ENCODE data around the gene NABP2. TPM values are rescaled to one million over a fixed set of nuclear protein-coding genes. Genes with fewer than 3 reads are reported as not detected.
A peak's percentile ranks its signal among the peaks of the same experiment; 100 is the strongest.

The NABP2 gene
- total and polyA plus RNA-seq, 2 donors (not counting 1 experiment from before 2014, with no cell fraction given): 14.9 to 16.1 TPM

DNA sequence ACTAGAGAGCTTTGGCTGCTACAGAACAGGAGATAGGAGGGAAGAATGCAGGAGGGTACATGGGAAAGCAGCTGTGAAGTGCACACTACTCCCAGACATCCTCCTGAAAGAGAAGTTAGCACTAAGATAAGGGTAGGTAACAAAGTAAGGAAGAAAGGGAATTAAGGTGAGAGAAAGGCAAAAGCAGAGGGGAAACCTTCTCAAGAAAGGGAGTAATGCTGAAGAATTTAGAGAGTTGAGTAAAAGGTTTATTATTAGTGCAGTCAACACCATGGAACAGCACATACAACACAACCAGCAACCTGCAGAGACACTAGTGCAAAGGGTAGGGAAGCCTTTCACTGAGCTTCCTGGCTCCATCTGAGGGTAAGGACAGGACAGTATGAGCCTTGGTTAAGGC lies 19.9 kb upstream of the NABP2 start:
- Histone ChIP-seq H3K27ac (ENCODE audit: low read length in 2 of 2) (peak overlapping the region in 1 of 2 donors; percentile 46), H3K4me3 (ENCODE audit: control extremely low read depth in 1 of 5, extremely low read depth in 1 of 5, insufficient read depth in 1 of 5, low read depth in 2 of 5, low read length in 4 of 5) (no peak overlapping the region), H3K79me2 (ENCODE audit: control insufficient read depth, insufficient read depth, low read length) (no peaks in the 10 kb centered on the region), H3K36me3 (replicated peaks in 1 of 2; ENCODE audit: control extremely low read depth in 1 of 2, control insufficient read depth in 1 of 2, extremely low read depth in 1 of 2, insufficient read depth in 2 of 2, low read length in 1 of 2) (peaks cover 3 to 39% of the 10 kb centered on the region in 2 experiments), H3K4me1 (ENCODE audit: control insufficient read depth in 2 of 2, insufficient read depth in 2 of 2, low read length in 2 of 2) (peaks cover 9 to 14% of the 10 kb centered on the region in 2 donors), H3K9me3 (ENCODE audit: control extremely low read depth in 1 of 3, control insufficient read depth in 2 of 3, insufficient read depth in 1 of 3, low read length in 2 of 3) (no peaks in the 10 kb centered on the region), H4K20me1 (ENCODE audit: control insufficient read depth, insufficient read depth, low read length, poor library complexity, severe bottlenecking) (no peaks in the 10 kb centered on the region), H3K27me3 (replicated peaks in 1 of 4; ENCODE audit: control extremely low read depth in 1 of 4, control insufficient read depth in 3 of 4, insufficient read depth in 4 of 4, low read length in 3 of 4) (no peaks in the 10 kb centered on the region), H3K4me2 (replicated peaks; ENCODE audit: low read depth, low read length, poor library complexity, severe bottlenecking) (no peak overlapping the region), H2AFZ (ENCODE audit: insufficient read depth, low read depth, low read length, poor library complexity, severe bottlenecking) (no peak overlapping the region), H3K9ac (ENCODE audit: low read length) (no peak overlapping the region)
- Mint-ChIP-seq H3K27ac (peak overlapping the region; percentile 81), H3K27me3 (no peaks in the 10 kb centered on the region), H3K4me3 (no peak overlapping the region), H3K9me3 (ENCODE audit: insufficient read depth) (no peaks in the 10 kb centered on the region), H3K4me1 (peaks cover 37% of the 10 kb centered on the region)
- ChIA-PET POLR2A (interaction anchor here (0.9 to 1.7 kb wide), 2 partner anchors 9 to 17 kb away, joined by 5 read pairs; partner anchors contain the start of gene RNF41), CTCF (interaction anchor here (0.7 to 7.6 kb wide), 8 partner anchors 8 to 260 kb away, joined by 4 to 126 read pairs (median 10); partner anchors contain the start of genes COQ10A, NABP2, RNF41 and SMARCC2)
- ATAC-seq (ENCODE audit: low read depth) (no peak), DNase-seq (no peak)
- no peak for TF ChIP-seq EZH2 (IDR thresholded peaks at IDR 0.05; ENCODE audit: borderline replicate concordance, insufficient read depth, low read depth, low read length, poor library complexity, severe bottlenecking)
- TF ChIP-seq, protein P1, sequence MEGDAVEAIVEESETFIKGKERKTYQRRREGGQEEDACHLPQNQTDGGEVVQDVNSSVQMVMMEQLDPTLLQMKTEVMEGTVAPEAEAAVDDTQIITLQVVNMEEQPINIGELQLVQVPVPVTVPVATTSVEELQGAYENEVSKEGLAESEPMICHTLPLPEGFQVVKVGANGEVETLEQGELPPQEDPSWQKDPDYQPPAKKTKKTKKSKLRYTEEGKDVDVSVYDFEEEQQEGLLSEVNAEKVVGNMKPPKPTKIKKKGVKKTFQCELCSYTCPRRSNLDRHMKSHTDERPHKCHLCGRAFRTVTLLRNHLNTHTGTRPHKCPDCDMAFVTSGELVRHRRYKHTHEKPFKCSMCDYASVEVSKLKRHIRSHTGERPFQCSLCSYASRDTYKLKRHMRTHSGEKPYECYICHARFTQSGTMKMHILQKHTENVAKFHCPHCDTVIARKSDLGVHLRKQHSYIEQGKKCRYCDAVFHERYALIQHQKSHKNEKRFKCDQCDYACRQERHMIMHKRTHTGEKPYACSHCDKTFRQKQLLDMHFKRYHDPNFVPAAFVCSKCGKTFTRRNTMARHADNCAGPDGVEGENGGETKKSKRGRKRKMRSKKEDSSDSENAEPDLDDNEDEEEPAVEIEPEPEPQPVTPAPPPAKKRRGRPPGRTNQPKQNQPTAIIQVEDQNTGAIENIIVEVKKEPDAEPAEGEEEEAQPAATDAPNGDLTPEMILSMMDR (IDR thresholded peaks at IDR 0.05): no peak
- intact Hi-C loops (cut with micrococcal nuclease): no loop called here

GRCh38 chr12:56205445-56205844 lies 18.7 kb upstream of the NABP2 start:
- Histone ChIP-seq H3K9ac (ENCODE audit: low read length) (no peak overlapping the region), H3K36me3 (replicated peaks in 1 of 2; ENCODE audit: control extremely low read depth in 1 of 2, control insufficient read depth in 1 of 2, extremely low read depth in 1 of 2, insufficient read depth in 2 of 2, low read length in 1 of 2) (peaks cover 3 to 48% of the 10 kb centered on the region in 2 experiments), H3K27me3 (replicated peaks in 1 of 4; ENCODE audit: control extremely low read depth in 1 of 4, control insufficient read depth in 3 of 4, insufficient read depth in 4 of 4, low read length in 3 of 4) (no peaks in the 10 kb centered on the region), H3K79me2 (ENCODE audit: control insufficient read depth, insufficient read depth, low read length) (peaks cover 8% of the 10 kb centered on the region), H3K4me3 (ENCODE audit: control extremely low read depth in 1 of 5, extremely low read depth in 1 of 5, insufficient read depth in 1 of 5, low read depth in 2 of 5, low read length in 4 of 5) (no peak overlapping the region), H4K20me1 (ENCODE audit: control insufficient read depth, insufficient read depth, low read length, poor library complexity, severe bottlenecking) (peaks cover 6% of the 10 kb centered on the region), H3K4me1 (ENCODE audit: control insufficient read depth in 2 of 2, insufficient read depth in 2 of 2, low read length in 2 of 2) (peaks cover 9 to 15% of the 10 kb centered on the region in 2 donors), H3K27ac (ENCODE audit: low read length in 2 of 2) (peak overlapping the region; percentile 9 to 52), H3K4me2 (replicated peaks; ENCODE audit: low read depth, low read length, poor library complexity, severe bottlenecking) (no peak overlapping the region), H2AFZ (ENCODE audit: insufficient read depth, low read depth, low read length, poor library complexity, severe bottlenecking) (no peak overlapping the region), H3K9me3 (ENCODE audit: control extremely low read depth in 1 of 3, control insufficient read depth in 2 of 3, insufficient read depth in 1 of 3, low read length in 2 of 3) (no peaks in the 10 kb centered on the region)
- Mint-ChIP-seq H3K4me1 (peaks cover 45% of the 10 kb centered on the region), H3K9me3 (ENCODE audit: insufficient read depth) (no peaks in the 10 kb centered on the region), H3K27me3 (no peaks in the 10 kb centered on the region), H3K4me3 (no peak overlapping the region), H3K27ac (peak overlapping the region; percentile 89)
- intact Hi-C loops (cut with micrococcal nuclease): loop anchor here (5.0 kb wide), 2 partner anchors 52 to 262 kb away; partner anchors contain the start of genes ANKRD52 and SPRYD4
- ChIA-PET CTCF (interaction anchor here (0.7 to 7.6 kb wide), 14 partner anchors 13 to 400 kb away, joined by 3 to 126 read pairs (median 4); partner anchors contain the start of genes ANKRD52, COQ10A, NABP2 and RNF41), POLR2A (interaction anchor here (0.6 to 4.9 kb wide), 3 partner anchors 11 to 212 kb away, joined by 3 to 65 read pairs (median 4); partner anchors contain the start of gene RNF41)
- ATAC-seq (ENCODE audit: low read depth): no peak
- TF ChIP-seq EZH2 (IDR thresholded peaks at IDR 0.05; ENCODE audit: borderline replicate concordance, insufficient read depth, low read depth, low read length, poor library complexity, severe bottlenecking): no peak
- TF ChIP-seq, protein P1 (IDR thresholded peaks at IDR 0.05): peak; percentile 35
- DNase-seq: peak; percentile 35

All from B cell (primary cell).